K562 (cell line): ENCODE results near the gene CPNE8. TPM values are rescaled to one million over a fixed set of nuclear protein-coding genes. Genes with fewer than 3 reads are reported as not detected.

ENCODE experiments used
- ATAC-seq: fragments of 200-7000 bp; cut with Tn5 transposase; 3 replicates; pipeline ENCODE4 v1.9.1; 2020; ENCODE audit warnings: moderate library complexity
- BruUV-seq: library from RNA; stranded (reverse); fragments of 400-500 nt; replicated peaks from 2 replicates; lab custom pipeline; 2021; lab: Mats Ljungman, UMichigan
- CTCF ChIA-PET: fragments of 300-600 bp; formaldehyde crosslinking; extraction: SDS; loops from one replicate; lab custom pipeline; 2021; ENCODE audit warnings: low intra/inter-chr PET ratio; lab: Yijun Ruan, JAX
- POLR2A ChIA-PET: fragments of 300-600, 350-650 bp; sonication (Branson Sonifier 250); formaldehyde crosslinking; extraction: SDS; loops from one replicate; lab custom pipeline; 2021; ENCODE audit warnings: antibody characterized with exemption, inconsistent platforms; lab: Yijun Ruan, JAX
- DNase-seq, 4 experiments: peaks; one replicate each; pipeline versions ENCODE4 v3.0.0 to v3.0.0-alpha.2; 2011 to 2018; ENCODE audit warnings: low spot score in 3 of 4, mixed read lengths in 3 of 4; ENCODE audit errors: extremely low read depth in 1 of 4
- FAIRE-seq: peaks from 2 replicates; lab custom pipeline; 2011; peaks lifted over from hg19 to GRCh38; lab: Jason Lieb, UNC
- H2AFZ ChIP-seq: 2 replicates; pipeline ENCODE4 v1.6.0; 2011; ENCODE audit warnings: low read depth, low read length, control low read depth, inconsistent platforms
- H3K27ac ChIP-seq: fragments of 200-600 bp; 3 replicates; pipeline ENCODE4 v1.8.0; 2011; ENCODE audit warnings: low read depth, mild to moderate bottlenecking, control low read depth, inconsistent platforms, low read length, moderate library complexity, mixed read lengths; ENCODE audit errors: extremely low read depth
- H3K27me3 ChIP-seq, 2 experiments: fragments of 300-600 bp in 1 of 2; 2 replicates in 1 of 2; 3 replicates in 1 of 2; pipeline versions ENCODE4 v1.6.0 to v1.8.0; 2011; ENCODE audit warnings: inconsistent platforms in 2 of 2, low read length in 2 of 2, mild to moderate bottlenecking in 1 of 2, mixed read lengths in 1 of 2, moderate library complexity in 1 of 2; ENCODE audit not compliant: control insufficient read depth in 2 of 2, insufficient read depth in 2 of 2
- H3K36me3 ChIP-seq: fragments of 300-600 bp; 3 replicates; pipeline ENCODE4 v1.8.0; 2011; ENCODE audit warnings: mild to moderate bottlenecking, low read length, inconsistent platforms; ENCODE audit not compliant: control insufficient read depth, insufficient read depth
- H3K4me1 ChIP-seq, 2 experiments: fragments of 200-600 bp in 1 of 2; replicated peaks in 1 of 2; 2 replicates in 1 of 2; 3 replicates in 1 of 2; pipeline versions ENCODE4 v1.5.1 to v1.8.0; 2011; ENCODE audit warnings: inconsistent platforms in 2 of 2, low read length in 2 of 2, mild to moderate bottlenecking in 1 of 2, mixed read lengths in 1 of 2, moderate library complexity in 1 of 2; ENCODE audit not compliant: control insufficient read depth in 2 of 2, insufficient read depth in 2 of 2
- H3K4me2 ChIP-seq: 2 replicates; pipeline ENCODE4 v1.6.1; 2011; ENCODE audit warnings: low read length, control low read depth, inconsistent platforms, mixed read lengths; ENCODE audit not compliant: insufficient read depth
- H3K4me3 ChIP-seq: fragments of 200-600 bp; sonication (generic), shearing (Covaris generic); 2 replicates; pipeline ENCODE4 v1.5.1; 2016; ENCODE audit warnings: control low read depth, inconsistent platforms
- H3K79me2 ChIP-seq: fragments of 200-600 bp; 3 replicates; pipeline ENCODE4 v1.8.0; 2011; ENCODE audit warnings: low read length, inconsistent platforms; ENCODE audit not compliant: control insufficient read depth, insufficient read depth
- H3K9ac ChIP-seq, 2 experiments: 2 replicates each; pipeline versions ENCODE4 v1.6.0 to v1.6.1; 2011; ENCODE audit warnings: low read depth in 2 of 2, low read length in 2 of 2, control low read depth in 1 of 2, inconsistent platforms in 1 of 2, mild to moderate bottlenecking in 1 of 2, mixed read lengths in 1 of 2; ENCODE audit not compliant: insufficient read depth in 1 of 2
- H3K9me1 ChIP-seq: one replicate; pipeline ENCODE4 v1.6.0; 2011; ENCODE audit warnings: inconsistent platforms, mild to moderate bottlenecking, low read length, moderate library complexity; ENCODE audit not compliant: control insufficient read depth, insufficient read depth
- H3K9me3 ChIP-seq: replicated peaks from 2 replicates; pipeline ENCODE4 v1.5.1; 2011; ENCODE audit warnings: low read depth, low read length, inconsistent platforms; ENCODE audit not compliant: control insufficient read depth, insufficient read depth
- H4K20me1 ChIP-seq: replicated peaks from 2 replicates; pipeline ENCODE4 v1.6.1; 2011; ENCODE audit warnings: low read length, inconsistent platforms, mixed read lengths; ENCODE audit not compliant: control insufficient read depth, insufficient read depth
- ARID1B ChIP-seq: fragments of 450-650 bp; IDR thresholded peaks from 2 replicates; pipeline ENCODE4 v1.6.1; 2016; ENCODE audit warnings: antibody characterized with exemption, mild to moderate bottlenecking, inconsistent platforms
- ELF1 ChIP-seq: fragments of 200-800 bp; sonication (Bioruptor generic); IDR thresholded peaks from 2 replicates; pipeline ENCODE4 v1.6.1; 2016; ENCODE audit warnings: missing genetic modification characterization, missing compliant biosample characterization
- EWSR1 ChIP-seq: fragments of 450-650 bp; IDR thresholded peaks from 2 replicates; pipeline ENCODE4 v1.6.1; 2018; ENCODE audit warnings: borderline replicate concordance, mild to moderate bottlenecking, low read depth, moderate library complexity; ENCODE audit not compliant: partially characterized antibody
- MAFG ChIP-seq: fragments of 450-650 bp; conservative IDR thresholded peaks from 2 replicates; pipeline ENCODE4 v1.6.1; 2016; ENCODE audit warnings: missing genetic modification characterization, missing compliant biosample characterization
- PKNOX1 ChIP-seq: fragments of 450-650 bp; IDR thresholded peaks from 2 replicates; pipeline ENCODE4 v1.6.1; 2016
- RCOR1 ChIP-seq, 2 experiments: IDR thresholded peaks; 2 replicates each; pipeline ENCODE4 v1.6.1; 2012; ENCODE audit warnings: low read depth in 2 of 2, low read length in 2 of 2, borderline replicate concordance in 1 of 2, improper control_type of control experiment in 1 of 2
- SNRNP70 ChIP-seq: fragments of 200-400 bp; formaldehyde crosslinking; optimal IDR thresholded peaks from 2 replicates; pipeline ENCODE3; 2017; ENCODE audit warnings: low read depth, low read length
- ZBTB26 ChIP-seq: fragments of 450-650 bp; formaldehyde crosslinking; IDR thresholded peaks from 2 replicates; pipeline ENCODE4 v1.4.0; 2022; ENCODE audit warnings: missing genetic modification characterization
- ZNF511 ChIP-seq: sonication (generic); formaldehyde crosslinking; IDR thresholded peaks from 2 replicates; pipeline ENCODE4 v1.8.0; 2022; ENCODE audit warnings: mild to moderate bottlenecking, missing genetic modification reagents
- WGBS: fragments of 100-300 bp; shearing (Covaris generic); methylation state at CpG from one replicate; pipeline ENCODE4 v1.1.6; 2016; ENCODE audit warnings: low coverage, mixed read lengths; ENCODE audit not compliant: insufficient coverage; ENCODE audit errors: missing lambda C conversion rate; 5-methylcytosine and 5-hydroxymethylcytosine counted together
- in situ Hi-C: fragments of 300-500 bp; cut with MboI; formaldehyde crosslinking; loops from 4 replicates; pipeline ENCODE4 v1.15.0; 2018; ENCODE audit warnings: inconsistent platforms, mixed read lengths
- intact Hi-C: fragments of 100-400 bp; cut with micrococcal nuclease; formaldehyde crosslinking; loops from 2 replicates; pipeline ENCODE4 v1.14.2; 2022
- polyA plus RNA-seq, 8 experiments: library from polyadenylated mRNA; depleted of rRNA in 4 of 8; stranded (reverse) in 5 of 8; unstranded in 3 of 8; fragments of >200 nt; fragmentation: Nextera tagmentation in 2 of 8; fragmentation: Illumina TruSeq in 1 of 8; extraction: Ambion mirVana in 2 of 8; extraction: Trizol in 1 of 8; gene quantifications; 2 replicates each; pipeline versions ENCODE4 v1.2.1 to v1.2.3, GENCODE V29; 2011 to 2014; ENCODE audit warnings: inconsistent platforms in 1 of 8, missing spikeins in 1 of 8
- total RNA-seq, 7 experiments: library from RNA; depleted of rRNA in 6 of 7; stranded (reverse); fragments of >200 nt in 6 of 7; fragmentation: Illumina TruSeq in 2 of 7; extraction: Trizol in 2 of 7; gene quantifications; 2 replicates each; pipeline versions ENCODE4 v1.2.1 to v1.2.3, GENCODE V29; 2011 to 2021; ENCODE audit warnings: low replicate concordance in 1 of 7

Gene CPNE8
- total and polyA plus RNA-seq, 9 of the 15 experiments (the other 6 are each of a cell fraction or from before 2014, with no cell fraction given) = 2.4 to 7.0 (median 4.2) TPM

GRCh38 chr12:38919191-38919590, 13.8 kb upstream of the CPNE8 start:
- no peaks in the 10 kb centered on the region for H3K4me1 ChIP-seq
- in situ Hi-C loops = no loop called here
- no TSS peak for BruUV-seq
- H3K79me2 ChIP-seq = no peaks in the 10 kb centered on the region
- H4K20me1 ChIP-seq = no peaks in the 10 kb centered on the region
- intact Hi-C loops = loop anchor here (10.0 kb wide), 1 partner anchor 594 kb away; no protein-coding TSS in a partner anchor
- no peaks in the 10 kb centered on the region for H3K27me3 ChIP-seq
- DNase-seq (no peak), FAIRE-seq (no peak), ATAC-seq (no peak)
- ChIA-PET POLR2A (interaction anchor here (0.6 kb wide), 1 partner anchor 163 kb away, joined by 3 read pairs; no protein-coding TSS in a partner anchor), CTCF (no interaction called here)
- no peak overlapping the region for H3K4me2 ChIP-seq
- no peak overlapping the region for H3K27ac ChIP-seq
- no peaks in the 10 kb centered on the region for H3K9me1 ChIP-seq
- WGBS = 6% methylated on average over 5 of the region's 5 CpGs
- H3K36me3 ChIP-seq = no peaks in the 10 kb centered on the region
- no peaks in the 10 kb centered on the region for H3K9me3 ChIP-seq
- H3K9ac ChIP-seq = no peak overlapping the region
- H3K4me3 ChIP-seq = no peak overlapping the region
- no peak for TF ChIP-seq EWSR1
- no peak for TF ChIP-seq ARID1B
- no peak for TF ChIP-seq ZBTB26
- TF ChIP-seq RCOR1 (IDR thresholded peaks at IDR 0.05; ENCODE audit: borderline replicate concordance in 1 of 2, low read depth in 2 of 2, low read length in 2 of 2) = no peak
- no peak for TF ChIP-seq MAFG
- no peak for TF ChIP-seq ZNF511
- TF ChIP-seq SNRNP70 = no peak
- no peak for TF ChIP-seq PKNOX1
- TF ChIP-seq ELF1 (tag) = no peak
- H2AFZ ChIP-seq = no peak overlapping the region
